Measurements from ENCODE around the gene HEG1. TPM values are rescaled to one million over a fixed set of nuclear protein-coding genes. Genes with fewer than 3 reads are reported as not detected.

Gene HEG1
- total RNA-seq, 4 donors from 2014 or later = 95.2 to 238 (median 147) TPM

- ATAC-seq (ENCODE audit: low FRiP score) (no peak), DNase-seq (ENCODE audit: low spot score) (no peak)
- TF ChIP-seq, protein P1, sequence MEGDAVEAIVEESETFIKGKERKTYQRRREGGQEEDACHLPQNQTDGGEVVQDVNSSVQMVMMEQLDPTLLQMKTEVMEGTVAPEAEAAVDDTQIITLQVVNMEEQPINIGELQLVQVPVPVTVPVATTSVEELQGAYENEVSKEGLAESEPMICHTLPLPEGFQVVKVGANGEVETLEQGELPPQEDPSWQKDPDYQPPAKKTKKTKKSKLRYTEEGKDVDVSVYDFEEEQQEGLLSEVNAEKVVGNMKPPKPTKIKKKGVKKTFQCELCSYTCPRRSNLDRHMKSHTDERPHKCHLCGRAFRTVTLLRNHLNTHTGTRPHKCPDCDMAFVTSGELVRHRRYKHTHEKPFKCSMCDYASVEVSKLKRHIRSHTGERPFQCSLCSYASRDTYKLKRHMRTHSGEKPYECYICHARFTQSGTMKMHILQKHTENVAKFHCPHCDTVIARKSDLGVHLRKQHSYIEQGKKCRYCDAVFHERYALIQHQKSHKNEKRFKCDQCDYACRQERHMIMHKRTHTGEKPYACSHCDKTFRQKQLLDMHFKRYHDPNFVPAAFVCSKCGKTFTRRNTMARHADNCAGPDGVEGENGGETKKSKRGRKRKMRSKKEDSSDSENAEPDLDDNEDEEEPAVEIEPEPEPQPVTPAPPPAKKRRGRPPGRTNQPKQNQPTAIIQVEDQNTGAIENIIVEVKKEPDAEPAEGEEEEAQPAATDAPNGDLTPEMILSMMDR (IDR thresholded peaks at IDR 0.05) = no peak
These were observed 74.3 kb downstream of the HEG1 start for GRCh38 chr3:124981472-124981871.

- TF ChIP-seq, protein P1 (IDR thresholded peaks at IDR 0.05) = no peak
- DNase-seq (ENCODE audit: low spot score) = no peak
- ATAC-seq (ENCODE audit: low FRiP score) = no peak
These were observed 77.2 kb downstream of the HEG1 start for GRCh38 chr3:124978627-124979026.

- no peak for DNase-seq (ENCODE audit: low spot score)
- ATAC-seq (ENCODE audit: low FRiP score) = no peak
- TF ChIP-seq, protein P1 (IDR thresholded peaks at IDR 0.05) = no peak
These were observed 79.4 kb downstream of the HEG1 start for GRCh38 chr3:124976383-124976782.

- DNase-seq (ENCODE audit: low spot score) (no peak), ATAC-seq (ENCODE audit: low FRiP score) (no peak)
- TF ChIP-seq, protein P1 (IDR thresholded peaks at IDR 0.05) = no peak
These were observed 81.1 kb downstream of the HEG1 start for GRCh38 chr3:124974691-124975090.

- TF ChIP-seq, protein P1 (IDR thresholded peaks at IDR 0.05) = no peak
- DNase-seq (ENCODE audit: low spot score) (no peak), ATAC-seq (ENCODE audit: low FRiP score) (no peak)
These were observed 82.5 kb downstream of the HEG1 start for GRCh38 chr3:124973290-124973689.

DNA sequence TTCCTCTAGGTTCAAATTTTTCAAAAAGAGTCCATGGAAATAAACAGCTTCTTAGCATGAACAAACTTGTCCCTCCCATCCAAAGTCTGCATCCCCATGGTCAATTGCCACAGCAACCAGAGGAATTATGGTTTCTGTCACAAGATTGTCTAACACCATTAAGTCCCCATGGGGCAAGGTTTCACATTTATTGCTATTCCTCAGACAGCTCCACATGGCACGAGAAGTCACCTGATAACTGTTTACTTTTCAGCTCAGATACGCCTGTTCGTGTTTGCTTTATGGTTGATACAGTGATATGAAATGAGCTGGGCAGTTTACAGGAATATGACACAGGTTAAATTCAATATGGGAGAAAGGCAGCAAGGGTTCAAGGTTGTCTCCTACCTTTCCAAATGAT is 83.3 kb downstream of the HEG1 start:
- ATAC-seq (ENCODE audit: low FRiP score) = no peak
- TF ChIP-seq, protein P1 (IDR thresholded peaks at IDR 0.05) = no peak

GRCh38 chr3:124969963-124970722 is 85.7 kb downstream of the HEG1 start:
- ATAC-seq (ENCODE audit: low FRiP score) (no peak), DNase-seq (ENCODE audit: low spot score) (no peak)
- TF ChIP-seq, protein P1 (IDR thresholded peaks at IDR 0.05) = no peak

More for the DNA sequence above, 83.3 kb downstream of the HEG1 start:
- DNase-seq (ENCODE audit: low spot score) = no peak
